A549 (cell line): ENCODE measurements around the gene MTHFD2. TPM values are rescaled to one million over a fixed set of nuclear protein-coding genes. Genes with fewer than 3 reads are reported as not detected.

Experiments used
- ATAC-seq, 2 experiments: fragments of 200-7000 bp in 1 of 2; fragments of >200 bp in 1 of 2; cut with Nextera tagmentation in 1 of 2; cut with Tn5 transposase in 1 of 2; 3 replicates each; pipeline versions ENCODE4 v1.8.0 to v1.9.1; 2018 to 2020; ENCODE audit warnings: mild to moderate bottlenecking in 1 of 2, moderate library complexity in 1 of 2
- CTCF ChIA-PET: fragments of 300-600 bp; sonication (Branson Sonifier 250); formaldehyde crosslinking; extraction: SDS; loops from one replicate; lab custom pipeline; 2021; ENCODE audit warnings: antibody characterized with exemption, inconsistent platforms; lab: Yijun Ruan, JAX
- POLR2A ChIA-PET: fragments of 350-600 bp; formaldehyde crosslinking; extraction: SDS; loops from one replicate; lab custom pipeline; 2021; ENCODE audit warnings: antibody characterized with exemption, inconsistent platforms; lab: Yijun Ruan, JAX
- DNase-seq, 2 experiments: peaks; one replicate each; pipeline versions ENCODE4 v3.0.0 to v3.0.0-alpha.2; 2011 to 2016; ENCODE audit warnings: low read depth in 1 of 2, low spot score in 1 of 2
- FAIRE-seq: peaks from 2 replicates; lab custom pipeline; 2011; peaks lifted over from hg19 to GRCh38; lab: Jason Lieb, UNC
- H3K27ac ChIP-seq, 2 experiments: fragments of >200 bp; sonication (Bioruptor Twin); formaldehyde crosslinking; 3 replicates each; pipeline ENCODE4 v1.5.1; 2016 to 2017
- H3K4me1 ChIP-seq: fragments of >200 bp; sonication (Bioruptor Twin); formaldehyde crosslinking; 3 replicates; pipeline ENCODE4 v1.6.1; 2016
- H3K4me2 ChIP-seq: fragments of >200 bp; sonication (Bioruptor Twin); formaldehyde crosslinking; 3 replicates; pipeline ENCODE4 v1.6.1; 2016
- H3K4me3 ChIP-seq: fragments of >200 bp; sonication (Bioruptor Twin); formaldehyde crosslinking; 3 replicates; pipeline ENCODE4 v1.5.1; 2016
- H3K9me3 ChIP-seq: fragments of >200 bp; sonication (Bioruptor Twin); formaldehyde crosslinking; 3 replicates; pipeline ENCODE4 v1.6.1; 2016
- CEBPB ChIP-seq, 2 experiments: fragments of >200 bp in 1 of 2; sonication (Bioruptor Twin) in 1 of 2; formaldehyde crosslinking in 1 of 2; IDR thresholded peaks; 2 replicates each; pipeline ENCODE4 v1.6.1; 2012 to 2016
- CHD2 ChIP-seq: fragments of 150-350 bp; IDR thresholded peaks from 2 replicates; pipeline ENCODE4 v1.6.1; 2014; ENCODE audit warnings: low read length; ENCODE audit not compliant: partially characterized antibody
- EHF ChIP-seq: fragments of 250-450 bp; sonication (Bioruptor Pico); IDR thresholded peaks from 2 replicates; pipeline ENCODE4 v1.5.0; 2020; ENCODE audit warnings: mild to moderate bottlenecking
- EP300 ChIP-seq, 2 experiments: fragments of >200 bp; sonication (Bioruptor Twin); formaldehyde crosslinking; IDR thresholded peaks; 2 replicates in 1 of 2; 3 replicates in 1 of 2; pipeline ENCODE4 v1.6.1; 2016 to 2017
- ESRRA ChIP-seq: fragments of 150-350 bp; IDR thresholded peaks from 2 replicates; pipeline ENCODE4 v1.6.1; 2014; ENCODE audit warnings: mild to moderate bottlenecking, low read length, borderline replicate concordance
- FOSB ChIP-seq: fragments of 250-450 bp; sonication (Bioruptor Pico); IDR thresholded peaks from 2 replicates; pipeline ENCODE4 v1.5.0; 2020; ENCODE audit warnings: mild to moderate bottlenecking, moderate library complexity
- FOXS1 ChIP-seq: fragments of 250-450 bp; sonication (Bioruptor Pico); IDR thresholded peaks from 2 replicates; pipeline ENCODE4 v1.5.0; 2020; ENCODE audit warnings: mild to moderate bottlenecking, moderate library complexity
- HOXB13 ChIP-seq: fragments of 250-450 bp; sonication (Bioruptor Pico); IDR thresholded peaks from 2 replicates; pipeline ENCODE4 v1.5.0; 2020; ENCODE audit warnings: low read depth, mild to moderate bottlenecking, moderate library complexity
- HOXB5 ChIP-seq: fragments of 250-450 bp; sonication (Bioruptor Pico); IDR thresholded peaks from 2 replicates; pipeline ENCODE4 v1.5.0; 2020; ENCODE audit warnings: mild to moderate bottlenecking, moderate library complexity
- JUN ChIP-seq, 2 experiments: fragments of >200 bp; sonication (Bioruptor Twin); formaldehyde crosslinking; IDR thresholded peaks; 2 replicates in 1 of 2; 3 replicates in 1 of 2; pipeline ENCODE4 v1.6.1; 2016 to 2017
- KDM5A ChIP-seq: fragments of 200-600 bp; sonication (generic); IDR thresholded peaks from 2 replicates; pipeline ENCODE4 v1.6.1; 2016; ENCODE audit warnings: antibody characterized with exemption, mild to moderate bottlenecking
- POLR2A ChIP-seq: IDR thresholded peaks from 2 replicates; pipeline ENCODE4 v1.6.1; 2012; ENCODE audit warnings: mild to moderate bottlenecking, low read length
- POLR2AphosphoS2 ChIP-seq: conservative IDR thresholded peaks from 2 replicates; pipeline ENCODE4 v1.6.1; 2012; ENCODE audit warnings: low read length, improper control_type of control experiment, inconsistent platforms
- RARB ChIP-seq: fragments of 250-450 bp; sonication (Bioruptor Pico); IDR thresholded peaks from 2 replicates; pipeline ENCODE4 v1.8.0; 2021; ENCODE audit warnings: mild to moderate bottlenecking, moderate library complexity
- RFX5 ChIP-seq: fragments of 450-650 bp; IDR thresholded peaks from 2 replicates; pipeline ENCODE4 v1.7.1; 2014; ENCODE audit warnings: antibody characterized with exemption, mild to moderate bottlenecking, moderate library complexity
- SMC3 ChIP-seq: fragments of >200 bp; sonication (Bioruptor Twin); formaldehyde crosslinking; IDR thresholded peaks from 3 replicates; pipeline ENCODE4 v1.6.1; 2018; ENCODE audit warnings: inconsistent platforms
- SREBF2 ChIP-seq: fragments of 450-650 bp; IDR thresholded peaks from 2 replicates; pipeline ENCODE4 v1.6.1; 2014; ENCODE audit warnings: mild to moderate bottlenecking, moderate library complexity
- TP53 ChIP-seq: fragments of 250-450 bp; sonication (Bioruptor Pico); IDR thresholded peaks from 2 replicates; pipeline ENCODE4 v1.5.0; 2021; ENCODE audit warnings: mild to moderate bottlenecking, moderate library complexity
- ZNF302 ChIP-seq: fragments of 250-450 bp; sonication (Bioruptor Pico); IDR thresholded peaks from 2 replicates; pipeline ENCODE4 v1.9.0; 2021; ENCODE audit warnings: inconsistent platforms, mild to moderate bottlenecking, moderate library complexity
- WGBS: methylation state at CpG from one replicate; pipeline ENCODE4 v1.1.6; 2017; ENCODE audit errors: missing lambda C conversion rate; 5-methylcytosine and 5-hydroxymethylcytosine counted together
- polyA plus RNA-seq, 4 experiments: library from polyadenylated mRNA; depleted of rRNA in 3 of 4; stranded (reverse); fragments of >200 nt; fragmentation: RNase III in 1 of 4; extraction: RNeasy Plus Mini Kit Qiagen cat#74134 plus additional on column Dnase treatment in 1 of 4; gene quantifications; 2 replicates in 3 of 4; 3 replicates in 1 of 4; pipeline ENCODE4 v1.2.3, GENCODE V29; 2011 to 2017
- TF ChIP-seq, protein P1 (sequence below): fragments of 150-350 bp; IDR thresholded peaks from 2 replicates; pipeline ENCODE4 v1.6.1; 2014; ENCODE audit warnings: low read depth, mild to moderate bottlenecking, low read length
- TF ChIP-seq, protein P2 (sequence below): IDR thresholded peaks from 2 replicates; pipeline ENCODE4 v1.6.1; 2012; ENCODE audit warnings: low read depth, borderline replicate concordance
- TF ChIP-seq, protein P3 (sequence below): fragments of 200-600 bp; sonication (generic); IDR thresholded peaks from 2 replicates; pipeline ENCODE4 v1.6.1; 2016; ENCODE audit warnings: antibody characterized with exemption, mild to moderate bottlenecking, moderate library complexity
- TF ChIP-seq, protein P4 (sequence below): IDR thresholded peaks from 2 replicates; pipeline ENCODE4 v1.6.1; 2012
- TF ChIP-seq, protein P5 (sequence below): fragments of >200 bp; sonication (Bioruptor Twin); formaldehyde crosslinking; IDR thresholded peaks from 2 replicates; pipeline ENCODE4 v1.6.1; 2016

MTHFD2 gene
- polyA plus RNA-seq, 2 of the 4 experiments (the other 2 are of a cell fraction), result 149 to 608 TPM

DNA sequence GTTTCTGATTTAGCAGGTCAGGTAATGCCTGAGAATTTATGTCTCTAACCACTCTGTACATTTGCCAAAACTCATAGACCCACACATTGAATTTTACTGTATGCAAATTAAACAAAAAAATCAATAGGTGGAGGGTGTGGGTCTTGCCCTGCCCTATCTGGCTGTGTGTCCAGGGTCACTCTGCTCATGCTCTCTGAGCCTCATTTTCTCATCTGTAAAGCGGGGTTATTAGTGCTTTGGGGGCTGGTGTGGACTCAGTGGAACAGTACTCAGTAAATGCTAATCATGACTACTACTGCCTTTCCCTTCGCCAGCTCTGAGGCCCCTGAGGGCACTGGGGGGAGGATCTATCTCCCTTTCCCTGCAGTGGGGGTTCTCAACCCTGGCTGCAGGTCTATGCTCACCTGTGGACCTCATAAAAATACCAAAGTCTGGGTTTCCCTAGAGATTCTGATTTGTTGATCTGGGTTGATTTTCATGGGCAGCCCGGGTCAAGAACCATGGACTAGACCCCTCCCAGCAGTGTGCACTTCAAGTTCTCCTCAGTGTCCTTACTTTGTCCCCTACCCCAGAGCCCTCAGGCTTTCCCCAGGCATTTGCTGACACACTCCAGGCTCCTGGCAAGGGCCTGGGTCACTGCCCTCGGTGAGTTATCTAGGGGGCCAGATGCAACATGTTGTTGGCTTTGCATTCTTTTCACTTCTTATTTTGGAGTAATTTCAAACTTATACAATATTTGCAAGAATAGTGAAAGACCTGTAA lies 27.5 kb downstream of the MTHFD2 start:
- DNase-seq, result no peak
- WGBS, result 74% methylated on average over 4 of the region's 4 CpGs
- CTCF ChIA-PET, result interaction anchor here (0.6 kb wide), 1 partner anchor 26 kb away, joined by 4 read pairs; no protein-coding TSS in a partner anchor
- no peaks in the 10 kb centered on the region for H3K4me1 ChIP-seq
- no peak overlapping the region for H3K27ac ChIP-seq
- FAIRE-seq, result no peak
- POLR2A ChIA-PET, result no interaction called here
- peak; percentile 86 for TF ChIP-seq POLR2AphosphoS2
- TF ChIP-seq HOXB5, result no peak
- TF ChIP-seq, all 56 proteins: peak for 1
- H3K4me2 ChIP-seq, result no peak overlapping the region
- peak; percentile 3 to 7; a peak in 2 of 6 replicates for ATAC-seq
- no peak overlapping the region for H3K4me3 ChIP-seq
- no peaks in the 10 kb centered on the region for H3K9me3 ChIP-seq

DNA sequence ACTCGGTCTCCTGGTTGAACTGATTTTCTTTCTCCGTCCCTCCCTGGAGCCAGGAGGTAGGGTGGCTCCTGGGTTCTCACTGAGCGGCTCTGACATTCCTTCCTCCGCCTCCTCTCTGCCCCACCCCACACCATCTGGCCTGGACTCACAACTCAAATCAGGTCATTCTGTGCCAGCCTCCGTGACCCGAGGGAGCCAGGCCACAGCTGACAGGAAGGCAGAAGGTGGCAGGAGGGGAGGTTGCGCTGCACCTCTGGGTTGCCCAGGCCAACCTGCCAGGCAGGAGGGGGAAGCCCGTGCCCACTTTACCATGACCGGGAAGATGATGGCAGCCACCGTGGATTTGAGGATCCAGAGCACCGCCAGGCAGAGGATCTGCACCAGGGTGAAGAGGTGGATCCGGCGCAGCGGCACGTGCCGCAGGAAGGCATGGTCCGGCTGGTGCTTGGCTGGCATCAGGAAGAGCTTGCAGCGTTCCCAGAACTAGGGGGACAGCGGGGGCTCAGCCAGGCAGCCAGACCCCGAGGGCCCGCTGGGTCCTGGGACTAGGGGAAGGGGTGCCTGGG lies 28.3 kb downstream of the MTHFD2 start:
- WGBS, result 86% methylated on average over 18 of the region's 21 CpGs
- Histone ChIP-seq H3K4me1 (no peaks in the 10 kb centered on the region), H3K9me3 (no peaks in the 10 kb centered on the region), H3K4me2 (no peak overlapping the region), H3K4me3 (no peak overlapping the region), H3K27ac (no peak overlapping the region)
- ATAC-seq, result peak in 1 of 2 experiments; percentile 13; a peak in 2 of 6 replicates
- ChIA-PET POLR2A (interaction anchor here (1.0 kb wide), 1 partner anchor 106 kb away, joined by 3 read pairs; no protein-coding TSS in a partner anchor), CTCF (interaction anchor here (0.6 to 1.0 kb wide), 2 partner anchors 23 to 27 kb away, joined by 4 read pairs; no protein-coding TSS in a partner anchor)
- no peak for DNase-seq
- no peak for FAIRE-seq
- no peak for TF ChIP-seq CEBPB (IDR thresholded peaks at IDR 0.05)
- TF ChIP-seq SREBF2, result no peak
- TF ChIP-seq ZNF302 (CRISPR knock-in tag), result no peak
- TF ChIP-seq ESRRA, result no peak

DNA sequence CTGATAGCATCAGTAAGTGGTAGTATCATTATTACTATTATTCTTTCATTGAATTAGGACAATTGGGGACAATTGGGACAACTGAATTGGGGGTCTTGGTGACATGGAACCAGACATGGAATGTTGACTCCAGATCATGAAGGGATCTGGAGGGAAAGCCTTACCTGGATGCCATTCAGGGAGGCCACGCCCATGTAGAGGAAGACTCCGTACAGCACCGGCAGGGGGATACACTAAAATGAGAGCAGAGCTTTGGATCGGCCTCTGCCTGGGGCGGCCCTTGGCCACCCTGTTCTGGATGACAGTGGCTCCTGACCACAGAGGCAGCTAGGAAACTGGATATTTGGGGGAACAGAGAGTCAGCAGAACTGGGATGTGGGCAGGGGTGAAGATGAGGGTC lies 29.2 kb downstream of the MTHFD2 start:
- no peak overlapping the region for H3K27ac ChIP-seq
- CTCF ChIA-PET, result interaction anchor here (0.6 to 1.5 kb wide), 6 partner anchors 9 to 404 kb away, joined by 3 to 6 read pairs (median 4); no protein-coding TSS in a partner anchor
- H3K4me3 ChIP-seq, result no peak overlapping the region
- WGBS, result 80% methylated on average over 5 of the region's 5 CpGs
- POLR2A ChIA-PET, result interaction anchor here (1.0 kb wide), 1 partner anchor 107 kb away, joined by 3 read pairs; no protein-coding TSS in a partner anchor
- no peaks in the 10 kb centered on the region for H3K9me3 ChIP-seq
- H3K4me2 ChIP-seq, result no peak overlapping the region
- FAIRE-seq (no peak), ATAC-seq (peak; percentile 6 to 34; a peak in 4 of 6 replicates), DNase-seq (no peak)
- H3K4me1 ChIP-seq, result no peaks in the 10 kb centered on the region
- TF ChIP-seq FOSB (CRISPR knock-in tag) (no peak), ZNF302 (CRISPR knock-in tag) (no peak), EP300 (IDR thresholded peaks at IDR 0.05) (no peak), KDM5A (no peak), JUN (IDR thresholded peaks at IDR 0.05) (no peak), SMC3 (no peak), HOXB13 (CRISPR knock-in tag) (no peak), POLR2A (no peak), TP53 (CRISPR knock-in tag) (no peak), RFX5 (no peak), EHF (CRISPR knock-in tag) (no peak), FOXS1 (CRISPR knock-in tag) (no peak), ESRRA (no peak), CHD2 (no peak), RARB (no peak)
- TF ChIP-seq, protein P1, sequence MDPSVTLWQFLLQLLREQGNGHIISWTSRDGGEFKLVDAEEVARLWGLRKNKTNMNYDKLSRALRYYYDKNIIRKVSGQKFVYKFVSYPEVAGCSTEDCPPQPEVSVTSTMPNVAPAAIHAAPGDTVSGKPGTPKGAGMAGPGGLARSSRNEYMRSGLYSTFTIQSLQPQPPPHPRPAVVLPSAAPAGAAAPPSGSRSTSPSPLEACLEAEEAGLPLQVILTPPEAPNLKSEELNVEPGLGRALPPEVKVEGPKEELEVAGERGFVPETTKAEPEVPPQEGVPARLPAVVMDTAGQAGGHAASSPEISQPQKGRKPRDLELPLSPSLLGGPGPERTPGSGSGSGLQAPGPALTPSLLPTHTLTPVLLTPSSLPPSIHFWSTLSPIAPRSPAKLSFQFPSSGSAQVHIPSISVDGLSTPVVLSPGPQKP, result no peak
- TF ChIP-seq, protein P2, sequence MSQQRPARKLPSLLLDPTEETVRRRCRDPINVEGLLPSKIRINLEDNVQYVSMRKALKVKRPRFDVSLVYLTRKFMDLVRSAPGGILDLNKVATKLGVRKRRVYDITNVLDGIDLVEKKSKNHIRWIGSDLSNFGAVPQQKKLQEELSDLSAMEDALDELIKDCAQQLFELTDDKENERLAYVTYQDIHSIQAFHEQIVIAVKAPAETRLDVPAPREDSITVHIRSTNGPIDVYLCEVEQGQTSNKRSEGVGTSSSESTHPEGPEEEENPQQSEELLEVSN, result no peak
- TF ChIP-seq, protein P3, sequence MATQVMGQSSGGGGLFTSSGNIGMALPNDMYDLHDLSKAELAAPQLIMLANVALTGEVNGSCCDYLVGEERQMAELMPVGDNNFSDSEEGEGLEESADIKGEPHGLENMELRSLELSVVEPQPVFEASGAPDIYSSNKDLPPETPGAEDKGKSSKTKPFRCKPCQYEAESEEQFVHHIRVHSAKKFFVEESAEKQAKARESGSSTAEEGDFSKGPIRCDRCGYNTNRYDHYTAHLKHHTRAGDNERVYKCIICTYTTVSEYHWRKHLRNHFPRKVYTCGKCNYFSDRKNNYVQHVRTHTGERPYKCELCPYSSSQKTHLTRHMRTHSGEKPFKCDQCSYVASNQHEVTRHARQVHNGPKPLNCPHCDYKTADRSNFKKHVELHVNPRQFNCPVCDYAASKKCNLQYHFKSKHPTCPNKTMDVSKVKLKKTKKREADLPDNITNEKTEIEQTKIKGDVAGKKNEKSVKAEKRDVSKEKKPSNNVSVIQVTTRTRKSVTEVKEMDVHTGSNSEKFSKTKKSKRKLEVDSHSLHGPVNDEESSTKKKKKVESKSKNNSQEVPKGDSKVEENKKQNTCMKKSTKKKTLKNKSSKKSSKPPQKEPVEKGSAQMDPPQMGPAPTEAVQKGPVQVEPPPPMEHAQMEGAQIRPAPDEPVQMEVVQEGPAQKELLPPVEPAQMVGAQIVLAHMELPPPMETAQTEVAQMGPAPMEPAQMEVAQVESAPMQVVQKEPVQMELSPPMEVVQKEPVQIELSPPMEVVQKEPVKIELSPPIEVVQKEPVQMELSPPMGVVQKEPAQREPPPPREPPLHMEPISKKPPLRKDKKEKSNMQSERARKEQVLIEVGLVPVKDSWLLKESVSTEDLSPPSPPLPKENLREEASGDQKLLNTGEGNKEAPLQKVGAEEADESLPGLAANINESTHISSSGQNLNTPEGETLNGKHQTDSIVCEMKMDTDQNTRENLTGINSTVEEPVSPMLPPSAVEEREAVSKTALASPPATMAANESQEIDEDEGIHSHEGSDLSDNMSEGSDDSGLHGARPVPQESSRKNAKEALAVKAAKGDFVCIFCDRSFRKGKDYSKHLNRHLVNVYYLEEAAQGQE, result no peak
- TF ChIP-seq, protein P4, sequence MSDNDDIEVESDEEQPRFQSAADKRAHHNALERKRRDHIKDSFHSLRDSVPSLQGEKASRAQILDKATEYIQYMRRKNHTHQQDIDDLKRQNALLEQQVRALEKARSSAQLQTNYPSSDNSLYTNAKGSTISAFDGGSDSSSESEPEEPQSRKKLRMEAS, result no peak
- TF ChIP-seq, protein P5, sequence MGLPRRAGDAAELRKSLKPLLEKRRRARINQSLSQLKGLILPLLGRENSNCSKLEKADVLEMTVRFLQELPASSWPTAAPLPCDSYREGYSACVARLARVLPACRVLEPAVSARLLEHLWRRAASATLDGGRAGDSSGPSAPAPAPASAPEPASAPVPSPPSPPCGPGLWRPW, result no peak
